PFSK-1 (cell line): ENCODE results near the gene CYTH1.

Experiments used
- POLR2AphosphoS5 ChIP-seq: IDR thresholded peaks from 2 replicates; pipeline ENCODE4 v1.6.1; 2012; ENCODE audit warnings: low read depth, mild to moderate bottlenecking, control low read depth, low read length, moderate library complexity
- TAF1 ChIP-seq: IDR thresholded peaks from 2 replicates; pipeline ENCODE4 v1.6.1; 2012; ENCODE audit warnings: low read length, control low read depth, borderline replicate concordance; ENCODE audit not compliant: insufficient read depth

GRCh38 chr17:78826836-78827509 lies 44.9 kb upstream of the CYTH1 start:
- TF ChIP-seq TAF1 (no peak), POLR2AphosphoS5 (no peak)
